GM23248 (cell line): ENCODE measurements around the gene ZNF74.

ENCODE experiments used
- EZH2 ChIP-seq: fragments of 200-600 bp; sonication (generic); IDR thresholded peaks from 2 replicates; pipeline ENCODE4 v1.6.1; 2018; ENCODE audit warnings: antibody characterized with exemption, mild to moderate bottlenecking; ENCODE audit not compliant: insufficient read depth, poor library complexity, severe bottlenecking
- EZH2phosphoT487 ChIP-seq: fragments of 200-600 bp; sonication (generic); IDR thresholded peaks from 2 replicates; pipeline ENCODE4 v1.6.1; 2018; ENCODE audit warnings: antibody characterized with exemption, moderate library complexity, mild to moderate bottlenecking, low read depth; ENCODE audit not compliant: insufficient read depth

GRCh38 chr22:20413217-20414058 lies 19.5 kb downstream of the ZNF74 start:
- TF ChIP-seq EZH2, result no peak
- no peak for TF ChIP-seq EZH2phosphoT487
